NCI-H748 (cell line): Measurements from ENCODE around the gene APLP2.
"Not testable (repeated sequence)": the region's sequence is repeated elsewhere in the genome, so short reads cannot be mapped to it uniquely, and the experiment has no call there.

Source experiments
- DNase-seq: peaks from one replicate; lab custom pipeline; 2025; ENCODE audit not compliant: unreplicated experiment; lab: John Stamatoyannopoulos, UW

The APLP2 gene

GRCh38 chr11:130089674-130090073, 20.0 kb downstream of the APLP2 start:
- no peak for DNase-seq

- not testable (repeated sequence) for DNase-seq
Observed at GRCh38 chr11:130090517-130090916, 20.8 kb downstream of the APLP2 start.

DNA sequence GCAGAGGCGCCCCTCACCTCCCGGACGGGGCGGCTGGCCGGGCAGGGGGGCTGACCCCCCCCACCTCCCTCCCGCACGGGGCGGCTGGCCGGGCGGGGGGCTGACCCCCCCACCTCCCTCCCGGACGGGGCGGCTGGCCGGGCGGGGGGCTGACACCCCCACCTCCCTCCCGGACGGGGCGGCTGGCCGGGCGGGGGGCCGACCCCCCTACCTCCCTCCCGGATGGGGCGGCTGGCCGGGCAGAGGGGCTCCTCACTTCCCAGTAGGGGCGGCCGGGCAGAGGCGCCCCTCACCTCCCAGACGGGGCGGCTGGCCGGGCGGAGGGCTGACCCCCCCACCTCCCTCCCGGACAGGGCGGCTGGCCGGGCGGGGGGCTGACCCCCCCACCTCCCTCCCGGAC, 21.5 kb downstream of the APLP2 start:
- not testable (repeated sequence) for DNase-seq

- no peak for DNase-seq
Observed at GRCh38 chr11:130092661-130093060, 23.0 kb downstream of the APLP2 start.

DNA sequence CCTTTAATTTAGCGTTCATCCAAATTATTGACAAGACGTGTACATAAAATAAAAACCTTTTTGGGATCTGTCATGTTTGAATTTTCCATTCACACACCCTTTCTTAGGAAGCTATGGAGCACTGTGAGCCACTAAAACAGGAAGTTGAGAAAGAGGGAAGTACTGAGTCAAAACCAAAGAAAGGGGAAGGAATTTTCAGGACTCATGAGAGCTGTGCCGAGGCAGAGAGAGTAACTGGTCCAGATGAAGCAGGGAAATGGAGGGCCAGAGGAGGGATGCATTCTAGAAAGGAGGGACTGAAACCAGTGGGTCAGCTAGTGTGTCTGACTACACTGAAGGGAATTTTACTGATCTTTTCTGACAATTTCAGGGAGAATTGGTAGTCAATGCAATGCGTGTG, 24.9 kb downstream of the APLP2 start:
- DNase-seq: no peak

- no peak for DNase-seq
Observed at GRCh38 chr11:130095326-130095725, 25.6 kb downstream of the APLP2 start.

DNA sequence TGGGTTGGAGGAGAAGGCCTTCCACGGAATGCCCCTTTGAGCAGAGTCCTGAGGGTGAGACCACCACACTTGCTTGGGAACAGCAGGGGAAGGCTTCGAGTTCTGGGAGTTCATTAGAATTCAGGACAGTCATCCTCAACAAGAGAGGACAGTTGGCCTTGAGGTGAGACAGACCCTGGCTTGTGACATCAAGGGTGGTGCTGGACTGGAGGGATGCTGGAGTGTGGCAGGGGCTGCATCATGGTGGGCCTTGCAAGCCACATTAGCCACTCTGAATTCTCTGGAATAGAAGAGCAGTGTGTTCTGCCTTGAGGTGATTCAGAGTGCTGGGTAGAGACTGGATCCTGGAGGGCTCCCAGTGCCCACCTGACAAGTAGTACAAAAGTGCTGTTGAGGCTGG, 26.3 kb downstream of the APLP2 start:
- no peak for DNase-seq

DNA sequence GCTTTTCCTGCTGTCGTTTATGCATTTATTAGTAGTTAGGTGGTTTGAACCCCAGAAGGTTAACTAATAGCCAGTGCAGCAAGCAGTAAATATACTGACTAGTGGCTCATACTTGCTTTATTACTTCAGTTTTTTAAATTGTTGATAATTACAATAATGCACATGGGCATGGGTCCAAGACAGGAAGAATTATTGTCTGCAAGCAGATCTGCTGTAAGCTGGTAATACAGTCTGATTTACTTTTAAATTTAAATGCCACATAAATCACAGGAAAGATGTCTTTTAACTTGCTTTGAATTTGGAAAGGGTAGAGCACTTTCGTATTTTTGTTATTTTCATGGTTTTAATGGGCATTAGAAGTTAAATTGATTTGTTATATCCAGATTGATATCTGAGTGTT, 27.1 kb downstream of the APLP2 start:
- no peak for DNase-seq

GRCh38 chr11:130097285-130097684, 27.6 kb downstream of the APLP2 start:
- no peak for DNase-seq

- no peak for DNase-seq
Observed at GRCh38 chr11:130099356-130099755, 29.7 kb downstream of the APLP2 start.

- no peak for DNase-seq
Observed at GRCh38 chr11:130100381-130101095, 30.8 kb downstream of the APLP2 start.

DNA sequence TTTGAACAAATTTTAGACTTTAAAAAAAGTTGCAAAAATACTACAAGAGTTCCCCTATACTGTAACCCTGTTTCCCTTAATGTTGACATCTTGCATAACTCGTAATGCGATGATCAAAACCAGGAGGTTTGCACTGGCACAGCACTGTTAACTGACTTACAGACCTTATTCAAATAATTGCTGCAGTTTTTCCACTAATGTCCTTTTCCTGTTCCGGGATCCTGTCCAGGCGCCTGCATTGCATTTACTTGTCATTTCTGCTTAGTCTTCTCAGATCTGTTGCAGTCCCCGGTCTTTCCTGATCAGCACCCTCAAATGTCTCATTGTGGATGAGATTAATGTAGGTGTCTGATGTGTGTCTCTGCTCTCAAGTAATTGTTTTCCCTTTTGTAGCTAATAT, 32.0 kb downstream of the APLP2 start:
- no peak for DNase-seq

DNA sequence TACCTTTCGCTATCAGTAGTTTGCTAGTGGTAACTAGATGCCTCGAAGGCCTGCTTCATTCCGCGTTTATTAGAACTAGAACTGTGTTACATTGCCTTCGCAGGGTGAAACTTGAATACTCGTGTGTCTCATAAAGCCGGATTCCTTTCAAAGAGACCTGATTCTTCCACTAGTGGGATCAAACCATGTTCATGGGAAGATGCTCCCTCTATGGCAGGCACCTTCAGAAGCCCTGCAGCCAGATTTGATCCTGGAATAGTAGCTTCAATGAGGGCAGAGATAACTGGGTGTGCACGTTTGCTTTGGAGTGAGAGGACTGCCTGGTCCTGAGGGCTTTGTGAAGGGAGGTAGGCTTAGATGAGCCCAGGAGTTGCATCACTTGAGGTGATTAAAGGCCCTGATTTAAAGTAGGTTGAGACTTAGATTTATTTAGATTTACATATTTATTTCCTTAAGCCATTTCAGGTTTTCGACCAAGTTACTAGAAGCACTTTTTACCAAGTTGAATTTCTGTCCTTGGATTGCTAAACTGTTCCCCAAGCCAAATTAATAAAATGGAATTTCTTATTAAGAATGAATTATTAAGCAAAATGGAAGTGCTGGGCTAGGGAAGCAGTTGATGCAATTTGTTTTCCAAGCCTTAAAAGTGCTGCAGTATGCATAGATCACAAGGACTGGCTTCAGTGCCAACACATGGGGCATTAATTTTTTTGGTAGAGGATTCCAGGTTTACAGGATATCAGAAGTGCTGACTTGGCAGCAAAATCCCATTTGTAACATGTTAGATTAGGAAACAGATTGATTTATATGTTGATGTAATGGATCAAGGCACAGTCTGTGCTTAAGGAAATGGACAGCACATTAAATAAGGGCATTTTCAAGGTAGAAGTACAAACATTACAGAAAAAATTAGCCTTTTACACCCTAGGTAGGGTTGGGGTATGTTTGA, 32.9 kb downstream of the APLP2 start:
- no peak for DNase-seq

GRCh38 chr11:130103296-130103814, 33.7 kb downstream of the APLP2 start:
- no peak for DNase-seq

DNA sequence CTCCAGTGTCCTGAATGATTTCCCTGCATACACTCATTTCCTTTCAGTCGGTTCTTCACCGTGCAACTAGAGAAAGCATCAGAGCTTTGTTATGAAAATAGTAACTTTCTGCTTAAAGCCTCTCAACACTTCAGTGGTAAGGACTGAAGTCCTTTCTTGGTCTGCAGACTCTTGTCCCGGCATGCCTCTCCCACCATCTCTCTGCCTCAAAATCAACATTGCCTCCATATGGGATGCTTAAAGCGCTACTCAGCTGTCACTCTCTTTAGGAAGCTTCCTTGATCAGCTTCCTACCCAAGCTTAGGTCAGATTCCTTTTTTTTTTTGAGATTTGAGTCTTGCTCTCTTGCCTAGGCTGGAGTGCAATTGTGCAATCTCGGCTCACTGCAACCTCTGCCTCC, 36.7 kb downstream of the APLP2 start:
- no peak for DNase-seq

- not testable (repeated sequence) for DNase-seq
Observed at GRCh38 chr11:130108671-130109070, 39.0 kb downstream of the APLP2 start.

DNA sequence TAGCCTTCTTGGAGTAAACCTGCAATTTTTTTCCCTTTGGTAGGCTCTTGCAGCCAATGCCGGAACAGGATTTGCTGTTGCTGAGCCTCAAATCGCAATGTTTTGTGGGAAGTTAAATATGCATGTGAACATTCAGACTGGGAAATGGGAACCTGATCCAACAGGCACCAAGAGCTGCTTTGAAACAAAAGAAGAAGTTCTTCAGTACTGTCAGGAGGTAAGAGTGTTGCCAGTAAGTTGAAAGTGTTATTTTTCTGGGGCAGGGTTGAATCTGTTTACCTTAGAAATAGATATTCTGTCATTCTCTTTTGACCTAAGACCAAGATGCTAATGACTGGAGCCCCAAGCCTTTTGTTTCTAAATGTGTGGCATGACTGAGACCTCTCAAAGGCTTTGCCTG, 39.7 kb downstream of the APLP2 start:
- DNase-seq: no peak

DNA sequence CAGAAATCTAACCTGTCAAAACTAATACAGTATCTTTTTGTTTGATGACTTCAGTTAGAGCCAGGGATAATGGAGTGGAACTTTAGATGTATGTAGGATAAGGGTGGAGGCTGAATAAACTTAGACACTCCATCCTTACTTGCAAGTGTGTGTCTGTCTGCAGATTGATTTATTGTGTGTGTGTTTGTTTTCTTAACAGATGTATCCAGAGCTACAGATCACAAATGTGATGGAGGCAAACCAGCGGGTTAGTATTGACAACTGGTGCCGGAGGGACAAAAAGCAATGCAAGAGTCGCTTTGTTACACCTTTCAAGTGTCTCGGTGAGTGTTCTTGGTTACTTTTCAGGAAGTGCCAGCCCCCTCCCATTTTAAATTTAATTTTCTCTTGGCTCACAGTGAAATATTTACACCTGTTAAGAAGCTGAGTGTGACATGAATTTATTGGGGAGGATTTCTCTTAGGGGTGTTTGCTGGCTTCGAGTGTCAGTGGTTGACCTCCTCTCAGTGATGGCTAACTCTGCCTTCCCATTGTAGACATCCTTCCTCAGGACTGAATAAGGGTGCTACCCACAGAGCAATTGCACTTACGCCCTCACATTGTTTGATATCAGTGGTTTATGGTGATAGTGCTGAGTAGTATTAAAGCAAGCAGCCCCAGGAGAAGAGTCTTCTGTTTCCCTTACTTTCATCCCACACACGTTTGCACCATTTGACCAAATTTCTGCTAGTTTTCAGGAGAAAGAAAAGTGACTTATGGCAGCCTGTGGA, 40.8 kb downstream of the APLP2 start:
- DNase-seq: no peak

GRCh38 chr11:130112071-130112830, 42.6 kb downstream of the APLP2 start:
- DNase-seq: no peak

DNA sequence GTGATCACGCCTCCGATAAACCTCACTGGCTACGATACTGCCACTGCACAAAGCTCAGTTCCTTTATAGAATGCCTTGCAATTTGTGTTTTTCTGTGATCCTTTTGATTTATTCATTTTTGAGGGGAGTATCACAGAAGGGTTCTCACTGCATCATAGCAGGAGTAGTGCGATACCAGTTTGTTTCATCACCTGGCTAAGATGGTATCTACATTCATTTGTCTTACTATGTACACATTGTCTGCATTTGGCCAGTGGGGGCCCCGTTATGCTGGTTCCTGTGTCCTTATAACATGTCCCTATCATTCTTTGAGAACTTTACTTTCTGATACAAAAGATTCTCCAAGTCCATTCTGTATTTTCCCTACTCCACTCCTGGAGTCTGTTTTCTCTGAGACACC, 44.6 kb downstream of the APLP2 start:
- DNase-seq: no peak

DNA sequence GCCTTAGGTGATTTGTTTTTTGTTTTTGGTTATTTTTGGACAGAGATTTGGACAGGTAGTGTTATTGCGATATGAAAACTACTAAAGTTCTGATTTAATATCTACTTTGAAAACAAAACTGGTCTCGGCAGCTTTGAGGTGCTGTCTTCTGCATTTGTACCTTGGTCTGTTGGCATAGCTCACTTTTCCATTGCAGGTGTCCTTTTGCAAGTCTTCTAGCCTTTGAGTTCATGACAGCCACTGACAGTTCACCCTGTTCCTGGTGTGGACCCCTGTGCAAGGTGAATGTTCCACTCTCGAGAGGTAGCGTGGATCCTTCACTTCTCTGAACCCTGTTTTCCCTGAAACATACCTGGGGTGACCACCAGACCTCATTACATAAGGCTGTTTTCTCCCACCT, 45.0 kb downstream of the APLP2 start:
- DNase-seq: no peak
